NCI-H226 (cell line): ENCODE results near the gene MCEMP1.

ENCODE experiments used
- DNase-seq: peaks from one replicate; pipeline ENCODE4 v3.0.0-alpha.2; 2015

The MCEMP1 gene, protein sequence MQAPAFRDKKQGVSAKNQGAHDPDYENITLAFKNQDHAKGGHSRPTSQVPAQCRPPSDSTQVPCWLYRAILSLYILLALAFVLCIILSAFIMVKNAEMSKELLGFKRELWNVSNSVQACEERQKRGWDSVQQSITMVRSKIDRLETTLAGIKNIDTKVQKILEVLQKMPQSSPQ

DNA sequence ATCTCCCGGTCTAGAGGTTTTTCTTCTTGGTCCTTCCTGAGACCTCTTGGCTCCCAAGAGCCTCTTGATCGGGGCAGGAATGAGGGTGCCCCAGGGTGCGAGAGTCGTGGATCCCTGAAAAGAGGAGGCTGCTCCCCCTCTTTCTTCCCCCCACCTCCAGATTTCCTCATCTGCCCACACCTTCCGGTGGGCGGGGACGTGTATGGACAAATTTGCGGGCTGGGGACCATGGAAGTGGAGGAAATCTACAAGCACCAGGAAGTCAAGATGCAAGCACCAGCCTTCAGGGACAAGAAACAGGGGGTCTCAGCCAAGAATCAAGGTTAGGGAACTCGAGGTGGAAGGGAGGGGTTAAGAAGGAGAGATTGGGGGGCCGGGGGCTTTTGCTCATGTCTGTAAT, at the start of gene MCEMP1:
MCEMP1 (plus strand) TSS at position 237 of the 400 bp plus-strand sequence; CDS start at position 268, 31 bp downstream.
- no peak for DNase-seq

DNA sequence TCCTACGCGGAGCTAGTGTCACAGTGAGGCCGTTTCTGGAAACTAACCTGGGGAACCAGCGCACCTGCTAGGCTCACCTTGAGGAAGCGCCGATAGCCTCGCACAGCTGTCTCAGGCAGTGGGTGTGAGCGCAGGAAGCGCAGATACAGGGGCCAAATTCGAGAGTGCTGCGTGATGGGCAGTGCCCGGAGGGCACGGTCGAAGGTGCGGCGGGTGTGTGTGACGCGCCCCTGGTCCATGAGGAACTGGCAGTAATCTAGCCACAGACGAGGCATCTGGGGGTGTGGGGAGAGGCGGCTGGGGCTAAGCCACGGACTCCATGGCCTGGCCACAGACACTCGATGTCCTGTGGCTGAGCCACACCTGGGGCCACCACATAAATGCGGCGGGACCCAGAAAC, 49.7 kb upstream of the MCEMP1 start:
- DNase-seq, result no peak

DNA sequence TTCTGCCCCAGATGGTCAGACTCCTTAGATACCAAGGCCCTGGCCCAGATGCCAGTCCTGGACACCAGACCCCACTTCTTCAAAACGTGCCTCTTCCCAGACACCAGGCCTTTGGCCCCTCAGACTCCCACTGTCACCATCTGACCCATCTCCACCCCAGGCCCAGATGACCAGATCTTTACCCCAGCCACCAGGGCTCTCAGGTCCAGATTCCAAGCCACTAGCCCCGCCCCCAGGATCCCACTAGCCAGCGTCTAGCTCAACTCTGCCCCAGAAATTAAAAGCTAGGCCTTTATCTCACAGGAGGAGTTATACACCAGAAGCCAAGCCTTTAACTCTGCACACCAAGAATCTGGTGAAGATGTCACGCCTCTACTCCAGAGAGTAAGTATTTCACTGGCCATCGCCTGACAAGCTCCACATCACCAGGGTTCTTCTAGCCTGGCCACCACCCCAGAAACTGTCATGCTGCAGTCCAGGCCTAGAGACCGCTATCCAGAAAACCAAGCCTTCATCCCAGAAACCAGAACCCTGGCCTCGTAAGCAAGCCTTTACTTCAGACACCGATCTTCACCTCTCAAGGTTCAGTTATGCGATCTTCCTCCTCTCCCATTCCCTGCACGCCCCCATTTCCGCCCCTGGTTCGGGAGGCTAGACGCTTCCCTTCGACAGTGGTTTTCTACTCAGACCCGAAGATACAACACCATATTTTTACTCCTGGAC, 48.1 kb upstream of the MCEMP1 start:
- DNase-seq, result no peak

DNA sequence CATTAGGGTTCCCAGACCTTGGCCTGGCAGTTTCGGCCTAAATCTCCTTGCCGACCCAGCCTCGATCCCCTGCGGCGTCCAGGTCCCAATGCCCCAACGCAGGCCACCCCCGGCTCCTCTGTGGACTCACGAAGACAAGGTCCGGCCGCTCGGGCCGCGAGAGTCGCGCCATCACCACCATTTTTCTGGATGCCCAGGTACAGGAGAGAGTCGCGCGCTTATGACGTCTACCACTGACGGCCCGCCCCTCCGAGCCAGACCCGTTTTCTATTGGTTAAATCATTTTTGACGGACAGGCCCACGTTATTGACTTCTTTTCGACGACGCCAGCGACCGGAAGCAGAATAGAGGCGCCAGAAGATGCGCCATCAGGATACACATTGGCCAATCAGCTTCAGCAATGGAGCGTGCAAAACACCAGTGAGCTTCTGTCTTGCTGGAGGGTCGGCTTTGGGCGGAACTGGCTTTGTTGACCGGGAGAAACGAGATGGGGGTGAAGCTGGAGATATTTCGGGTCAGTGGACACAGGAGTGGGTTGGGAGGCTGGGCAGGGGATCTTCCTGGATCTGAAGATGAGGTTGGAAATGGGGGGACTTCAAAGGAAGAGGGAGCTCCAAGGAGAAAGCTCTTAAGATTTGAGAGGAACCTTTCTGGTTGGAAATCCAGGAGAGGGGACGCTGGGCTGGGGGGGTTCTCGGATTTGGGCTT, 47.4 kb upstream of the MCEMP1 start, which contains the start of the genes PET100 and XAB2:
PET100 (plus strand) TSS at position 447 of the 708 bp plus-strand sequence; CDS start at position 488, 41 bp downstream.
XAB2 (minus strand) TSS at position 199 of the 708 bp plus-strand sequence; CDS start at position 181, 18 bp downstream.
- peak; percentile 96 for DNase-seq

DNA sequence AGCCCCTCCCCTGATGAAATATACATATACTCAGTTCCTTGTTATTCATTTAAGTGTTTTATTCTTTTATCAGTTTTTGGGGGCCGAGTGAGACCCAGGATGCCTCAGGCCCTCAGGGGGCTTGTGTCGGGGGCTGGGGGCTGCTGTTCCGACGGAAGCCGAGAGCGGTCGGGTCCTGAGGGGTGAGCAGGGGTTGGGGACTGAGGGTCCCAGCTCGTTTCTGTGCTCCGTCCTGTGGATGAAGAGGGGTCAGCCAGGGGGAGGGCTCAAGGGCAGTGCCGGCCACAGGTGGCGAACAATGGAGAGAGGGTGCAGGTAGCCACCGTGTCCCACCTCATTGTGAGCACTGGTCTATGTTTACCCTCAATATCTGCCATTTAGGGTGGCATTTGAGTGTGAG, 45.3 kb upstream of the MCEMP1 start:
- DNase-seq, result no peak

DNA sequence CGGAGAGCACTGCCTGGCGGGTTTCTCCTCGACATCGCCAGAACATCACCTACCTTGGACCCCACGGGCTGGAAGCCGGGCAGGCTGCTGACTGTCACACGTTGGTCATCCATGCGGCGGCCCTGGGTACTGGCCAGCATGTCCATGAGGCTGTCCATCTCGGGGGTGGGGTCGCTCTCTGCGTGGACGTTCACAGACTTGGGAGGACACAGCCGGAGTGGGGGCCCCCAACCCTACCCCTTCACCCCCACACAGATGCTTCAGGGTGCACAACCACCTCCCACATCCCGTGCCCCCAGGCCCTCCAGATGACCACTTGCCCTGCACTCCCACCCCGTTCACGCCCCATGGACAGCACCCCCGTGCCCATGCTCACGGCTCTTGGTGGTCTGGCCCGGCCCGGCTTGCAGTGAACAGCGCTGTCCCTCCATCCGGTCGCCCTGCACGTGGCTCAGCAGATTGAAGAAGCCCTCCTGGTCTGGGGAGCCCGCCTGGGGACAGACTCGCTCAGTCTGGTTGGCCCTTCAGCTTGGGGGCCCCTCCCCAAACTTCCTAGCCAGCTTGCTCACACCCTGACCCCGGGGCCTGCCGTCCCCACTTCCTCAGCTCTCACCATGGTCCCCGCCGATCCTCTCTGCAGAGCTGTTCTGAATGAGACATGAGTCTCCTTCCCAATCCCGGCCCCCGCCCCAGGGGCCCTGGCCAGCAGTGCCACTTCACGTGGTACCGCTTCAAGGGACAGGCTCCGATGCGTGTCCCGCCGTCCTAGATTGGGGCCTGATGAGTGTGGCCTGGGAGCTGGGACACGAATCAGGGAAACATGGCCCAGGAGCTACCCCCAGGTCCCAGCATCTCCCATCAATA, 44.3 kb upstream of the MCEMP1 start:
- DNase-seq, result no peak

DNA sequence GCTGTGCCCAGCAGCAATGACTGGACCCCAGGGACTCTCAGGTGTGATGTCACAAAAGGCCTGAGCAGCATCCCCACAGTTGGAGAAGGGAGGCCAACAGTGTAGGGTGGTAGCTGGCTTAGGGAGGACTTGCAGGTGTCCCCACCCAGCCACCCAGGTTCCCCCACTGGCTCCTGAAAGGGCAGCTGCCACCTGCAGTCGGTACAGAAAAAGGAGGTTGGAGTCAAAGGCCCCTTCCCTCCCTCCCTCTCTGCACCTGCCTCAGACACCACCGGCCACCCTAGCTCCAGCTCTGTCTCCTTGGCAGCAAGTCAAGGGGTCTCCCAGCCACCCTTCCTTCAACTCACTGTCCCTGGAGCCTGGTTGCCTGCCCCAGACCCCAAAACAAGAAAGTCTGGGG, 43.2 kb upstream of the MCEMP1 start, which contains the start of gene PCP2:
PCP2 (minus strand) TSS at position 22 of the 400 bp plus-strand sequence. CDS start 262 bp downstream, outside the sequence.
- DNase-seq, result no peak

DNA sequence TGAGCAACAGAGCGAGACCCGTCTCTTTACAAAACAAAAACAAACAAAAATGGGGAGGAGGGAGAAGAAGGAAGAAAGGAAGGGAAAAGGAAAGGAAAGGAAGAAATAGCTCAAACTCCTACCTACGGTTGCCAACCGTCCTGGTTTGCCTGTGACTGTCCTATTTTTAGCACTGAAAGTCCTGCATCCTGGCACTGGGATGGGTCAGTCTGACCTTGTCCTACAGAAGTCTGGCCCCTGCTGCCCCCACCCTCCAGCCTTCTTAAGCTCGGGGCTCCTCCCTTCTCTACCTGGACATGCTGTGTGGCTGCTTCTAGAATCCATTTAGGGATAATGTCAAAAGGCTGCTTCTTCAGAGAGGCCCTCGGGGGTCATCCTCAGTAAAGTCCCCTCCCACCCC, 41.2 kb upstream of the MCEMP1 start:
- no peak for DNase-seq

DNA sequence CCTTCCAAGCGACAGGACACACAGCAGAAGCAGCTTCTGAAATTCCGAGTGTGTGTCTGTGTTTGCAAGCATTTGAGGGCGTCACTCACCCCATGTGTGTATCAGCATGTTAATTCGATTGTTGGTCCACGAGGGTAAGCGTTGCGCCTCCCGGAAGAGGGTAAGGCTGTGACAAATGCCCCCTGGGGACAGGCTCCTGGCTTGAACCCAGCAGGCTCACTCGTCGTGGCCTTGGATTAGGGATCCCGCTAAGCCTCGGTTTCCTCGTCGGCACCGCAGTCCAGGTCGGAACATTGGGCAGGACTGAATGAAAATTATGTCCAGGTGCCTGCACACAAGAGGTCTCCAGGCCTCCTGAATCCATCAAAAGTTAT, 40.6 kb upstream of the MCEMP1 start:
- DNase-seq, result no peak

DNA sequence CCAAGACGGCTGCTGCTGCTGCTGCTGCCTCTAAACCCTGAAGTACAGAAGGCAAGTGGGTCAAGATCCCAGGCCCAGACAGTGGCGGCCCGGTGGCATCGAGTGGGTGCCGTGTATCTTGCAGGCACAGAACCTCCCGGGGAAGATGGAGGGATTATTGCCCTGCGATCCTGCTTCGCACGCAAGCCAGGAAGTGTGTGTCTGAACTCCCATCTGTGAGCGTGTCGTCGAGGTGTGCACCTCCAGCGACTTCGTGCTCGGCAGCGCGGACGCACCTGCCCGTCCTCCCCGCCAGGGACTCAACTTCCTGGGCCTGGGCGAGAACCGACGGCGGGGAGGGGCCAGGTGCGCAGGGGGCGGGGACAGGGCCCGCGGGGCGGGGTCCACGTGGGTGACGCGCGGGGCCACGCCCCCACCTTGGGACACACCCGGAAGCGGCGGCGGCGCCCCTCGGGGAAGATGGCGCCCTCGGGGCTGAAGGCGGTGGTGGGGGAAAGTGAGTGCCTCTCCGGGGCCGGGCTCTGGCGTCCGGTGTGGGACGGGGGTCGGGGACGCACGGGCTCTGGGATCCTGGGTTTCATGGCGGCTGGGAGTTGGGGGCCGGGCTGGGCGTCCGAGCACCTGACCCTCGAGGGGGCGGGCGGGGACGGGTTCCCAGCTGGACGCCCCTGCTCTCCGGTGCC, 40.1 kb upstream of the MCEMP1 start, which contains the start of gene STXBP2:
STXBP2 (plus strand) TSS at position 420 of the 683 bp plus-strand sequence; CDS start at position 460, 40 bp downstream.
- DNase-seq, result peak; percentile 45

DNA sequence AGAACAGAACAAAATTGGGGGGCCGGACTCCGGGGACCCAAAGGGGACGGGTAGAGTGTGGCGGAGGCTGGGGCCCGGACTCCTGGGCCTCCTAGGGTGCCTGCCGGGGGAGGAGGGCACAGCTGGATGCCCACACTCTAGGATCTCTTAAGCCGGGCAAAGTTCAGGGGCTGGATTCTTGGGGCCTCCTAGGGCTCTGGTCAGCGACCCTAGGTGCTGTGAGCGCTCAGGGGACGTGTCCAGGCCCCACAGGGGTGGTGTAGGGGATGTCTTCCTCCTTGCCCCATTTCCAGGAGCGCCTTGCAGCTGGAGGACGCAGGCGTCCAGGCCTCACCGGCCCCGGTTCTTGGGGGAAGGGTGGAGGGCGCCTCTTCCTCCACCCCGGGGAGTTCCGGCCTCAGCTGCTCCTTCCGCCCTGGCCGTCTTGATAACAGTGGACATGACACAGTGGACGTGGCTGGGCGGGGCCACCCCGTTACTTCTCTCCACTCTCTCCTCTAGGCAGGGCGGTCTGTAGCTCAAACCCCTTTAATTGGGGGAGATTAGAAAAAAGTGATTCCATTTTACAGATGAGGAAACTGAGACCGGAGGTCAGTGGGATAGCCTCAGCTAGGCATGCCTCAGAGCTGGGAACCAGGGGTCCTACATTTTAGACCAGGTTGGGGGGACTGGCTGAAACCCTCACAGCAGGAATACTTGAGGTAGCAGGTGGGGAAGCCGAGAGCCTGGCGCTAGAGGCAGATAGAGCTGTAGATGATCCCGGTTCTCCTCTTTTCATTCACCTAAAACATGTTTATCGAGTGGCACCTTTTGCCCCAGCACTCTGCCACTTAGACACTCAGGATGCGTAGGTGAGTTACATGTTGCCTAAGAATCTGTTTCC, 39.3 kb upstream of the MCEMP1 start:
- DNase-seq, result peak; percentile 64

DNA sequence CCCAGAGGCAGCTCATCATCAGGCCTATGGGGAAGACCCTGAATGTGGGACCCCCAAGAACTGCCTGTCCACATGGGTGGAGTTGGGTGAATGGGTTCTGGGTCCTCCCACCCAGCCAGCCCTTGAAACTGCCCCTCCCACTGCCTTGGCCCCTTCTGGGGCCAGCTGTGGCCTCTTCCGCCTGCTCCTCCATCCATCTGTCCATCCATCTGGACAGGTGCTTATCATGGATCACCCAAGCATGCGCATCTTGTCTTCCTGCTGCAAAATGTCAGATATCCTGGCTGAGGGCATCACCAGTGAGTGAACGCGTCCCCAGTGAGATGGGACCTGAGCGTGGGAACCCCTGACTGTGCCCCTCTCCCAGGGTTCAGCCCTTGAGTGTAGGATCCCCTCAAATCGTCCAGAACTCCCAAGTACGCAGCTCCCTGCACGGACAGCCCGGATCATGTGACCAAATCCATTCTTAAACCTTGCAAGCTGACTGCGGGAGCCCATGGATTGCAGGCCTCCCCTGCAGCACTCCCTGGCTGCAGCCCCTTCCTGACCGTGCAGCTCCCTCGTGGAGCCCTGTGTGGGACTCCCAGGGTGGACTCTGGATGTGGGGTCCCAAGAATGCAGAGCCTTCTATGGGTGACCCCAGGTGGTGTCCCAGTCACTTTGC, 38.0 kb upstream of the MCEMP1 start:
- no peak for DNase-seq

DNA sequence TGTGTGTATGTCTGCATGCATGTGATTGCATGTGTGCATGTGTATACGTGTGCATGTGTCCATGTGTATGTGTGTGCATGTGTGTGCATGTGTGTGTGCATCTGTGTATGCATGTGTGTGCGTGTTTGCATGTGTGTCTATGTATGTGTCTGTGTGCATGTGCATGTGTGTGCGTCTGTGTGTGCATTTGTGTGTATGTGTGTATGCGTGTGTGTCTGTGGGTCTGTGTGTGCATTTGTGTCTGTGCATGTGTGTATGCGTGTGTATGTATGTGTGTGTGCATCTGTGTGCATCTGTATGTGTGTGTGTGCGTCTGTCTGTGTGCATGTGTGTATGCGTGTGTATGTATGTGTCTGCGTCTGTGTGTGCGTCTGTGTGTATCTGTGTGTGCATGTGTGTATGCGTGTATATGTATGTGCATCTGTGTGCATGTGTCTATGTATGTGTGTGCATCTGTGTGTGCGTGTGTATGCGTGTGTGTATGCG, 37.0 kb upstream of the MCEMP1 start:
- DNase-seq, result no peak

DNA sequence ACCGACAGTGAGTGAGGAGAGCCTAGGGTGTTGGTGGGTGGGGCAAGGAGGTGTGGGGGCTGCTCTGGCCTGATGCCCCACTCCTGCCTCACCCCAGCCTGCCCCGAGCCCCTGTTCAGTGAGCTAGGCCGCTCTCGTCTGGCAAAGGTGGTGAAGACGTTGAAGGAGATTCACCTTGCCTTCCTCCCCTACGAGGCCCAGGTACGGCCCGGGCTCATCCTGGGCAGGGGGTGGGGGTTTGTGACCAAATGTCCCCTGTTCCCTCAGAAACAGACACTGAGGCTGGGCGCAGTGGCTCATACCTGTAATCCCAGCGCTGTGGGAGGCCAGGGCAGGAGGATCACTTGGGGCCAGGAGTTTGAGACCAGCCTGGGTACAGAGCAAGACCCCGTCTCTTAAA, 36.1 kb upstream of the MCEMP1 start:
- DNase-seq, result no peak

DNA sequence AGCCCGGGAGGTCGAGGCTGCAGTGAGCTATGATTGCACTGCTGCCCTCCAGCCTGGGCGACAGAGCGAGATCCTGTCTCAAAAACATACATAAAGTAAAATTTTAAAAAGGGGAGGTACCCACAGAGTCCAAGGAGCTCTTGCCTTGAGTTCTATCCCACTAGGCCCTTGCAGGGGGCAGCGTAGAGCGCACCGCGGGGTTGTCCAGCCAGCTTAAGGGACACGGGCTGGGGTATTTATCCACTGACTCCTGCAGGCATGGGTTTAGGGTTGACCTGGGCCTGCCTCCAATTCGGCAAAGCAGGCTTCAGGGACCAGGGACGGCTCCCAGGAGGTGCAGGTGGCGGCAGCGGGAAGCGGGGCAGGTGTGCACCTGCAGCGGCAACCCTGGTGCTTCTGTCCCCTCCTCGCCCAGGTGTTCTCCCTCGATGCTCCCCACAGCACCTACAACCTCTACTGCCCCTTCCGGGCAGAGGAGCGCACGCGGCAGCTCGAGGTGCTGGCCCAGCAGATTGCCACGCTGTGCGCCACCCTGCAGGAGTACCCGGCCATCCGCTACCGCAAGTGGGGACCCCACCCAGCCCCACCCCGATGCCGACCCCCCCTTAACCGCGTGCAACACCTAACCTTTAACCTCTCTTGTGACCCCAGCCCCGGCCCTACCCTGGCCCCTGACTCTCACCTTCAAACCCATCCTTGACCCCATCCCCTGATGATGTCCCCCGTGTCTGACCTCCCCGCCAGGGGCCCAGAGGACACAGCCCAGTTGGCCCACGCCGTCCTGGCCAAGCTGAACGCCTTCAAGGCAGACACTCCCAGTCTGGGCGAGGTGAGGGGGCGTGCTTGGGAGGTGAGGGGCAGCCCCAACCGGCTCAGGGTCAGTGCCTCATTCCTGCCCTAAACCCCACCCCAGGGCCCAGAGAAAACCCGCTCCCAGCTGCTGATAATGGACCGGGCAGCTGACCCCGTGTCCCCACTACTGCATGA, 35.3 kb upstream of the MCEMP1 start:
- no peak for DNase-seq

DNA sequence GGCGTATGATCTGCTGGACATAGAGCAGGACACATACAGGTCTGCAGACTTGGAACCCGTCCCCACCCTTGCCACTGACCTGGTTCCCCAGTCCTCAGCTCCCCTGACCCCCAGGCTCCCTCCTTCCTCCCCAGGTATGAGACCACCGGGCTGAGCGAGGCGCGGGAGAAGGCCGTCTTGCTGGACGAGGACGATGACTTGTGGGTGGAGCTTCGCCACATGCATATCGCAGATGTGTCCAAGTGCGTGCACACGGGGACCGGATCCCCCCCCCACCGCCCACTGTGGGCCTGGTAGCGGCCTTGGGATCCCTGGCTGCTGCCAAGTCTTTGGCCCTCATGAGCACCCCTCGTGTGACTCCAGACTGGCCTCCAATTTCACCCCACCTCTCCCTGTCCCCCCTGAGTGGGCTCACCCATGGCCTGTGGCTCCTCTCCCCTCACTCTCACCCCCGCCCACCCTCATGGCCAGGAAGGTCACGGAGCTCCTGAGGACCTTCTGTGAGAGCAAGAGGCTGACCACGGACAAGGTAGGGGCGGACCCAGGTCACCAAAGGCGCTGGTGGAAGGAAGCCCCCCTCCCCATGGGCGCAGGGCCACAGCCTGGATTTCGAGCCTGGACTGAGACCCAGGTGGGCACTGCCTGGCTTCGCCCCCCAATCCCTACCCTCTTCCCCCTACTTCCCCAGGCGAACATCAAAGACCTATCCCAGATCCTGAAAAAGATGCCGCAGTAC, 34.4 kb upstream of the MCEMP1 start:
- DNase-seq, result no peak

DNA sequence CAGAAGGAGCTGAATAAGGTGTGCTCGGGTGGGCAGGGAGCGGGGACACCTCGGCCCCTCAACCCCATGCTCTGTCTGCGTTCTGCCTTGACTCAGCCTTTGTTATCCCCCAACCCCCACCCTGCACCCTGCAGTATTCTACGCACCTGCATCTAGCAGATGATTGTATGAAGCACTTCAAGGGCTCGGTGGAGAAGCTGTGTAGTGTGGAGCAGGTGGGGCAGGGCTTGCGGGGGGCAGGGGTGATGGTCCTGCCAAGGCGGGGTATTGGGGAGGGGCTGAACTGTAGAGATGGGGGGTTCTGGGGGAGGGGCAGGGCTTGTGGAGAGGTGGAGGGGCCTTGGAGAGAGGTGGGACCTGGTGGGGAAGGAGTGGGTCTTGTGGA, 33.9 kb upstream of the MCEMP1 start:
- DNase-seq, result no peak
